AG09309 (cell line): ENCODE measurements around the gene PSKH1.

Source experiments
- DNase-seq: peaks from one replicate; pipeline ENCODE4 v3.0.0-alpha.2; 2010; ENCODE audit warnings: low read depth
- H3K4me3 ChIP-seq: 2 replicates; pipeline ENCODE4 v1.5.1; 2011; ENCODE audit warnings: mild to moderate bottlenecking, low read depth, low read length, moderate library complexity; ENCODE audit not compliant: control insufficient read depth
- TF ChIP-seq, protein P1 (sequence below): IDR thresholded peaks from 2 replicates; pipeline ENCODE4 v1.5.1; 2011; ENCODE audit warnings: mild to moderate bottlenecking, low read depth, low read length, inconsistent platforms; ENCODE audit not compliant: insufficient read depth, control insufficient read depth; ENCODE audit errors: missing control alignments

The PSKH1 gene

DNA sequence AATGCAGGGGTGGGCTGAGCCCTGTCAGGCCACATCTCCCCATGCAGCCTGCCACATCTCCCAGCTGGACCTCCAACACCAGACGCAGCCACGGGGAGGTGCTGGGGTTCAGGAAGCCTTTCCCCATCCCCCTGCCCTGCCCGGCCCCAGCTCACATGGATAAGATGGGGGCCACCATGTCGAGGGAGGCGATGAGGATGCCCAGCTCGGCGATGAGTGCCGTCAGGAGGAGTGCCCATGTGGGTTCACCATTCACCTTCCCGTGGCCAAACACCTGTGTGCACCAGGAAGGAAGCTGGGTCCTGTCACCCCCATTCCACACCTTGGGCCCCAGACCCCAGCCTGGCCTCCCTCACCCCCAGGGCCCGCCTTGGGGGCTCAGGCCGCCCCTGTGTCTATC, 56.6 kb downstream of the PSKH1 start:
- no peak overlapping the region for H3K4me3 ChIP-seq
- TF ChIP-seq, protein P1, sequence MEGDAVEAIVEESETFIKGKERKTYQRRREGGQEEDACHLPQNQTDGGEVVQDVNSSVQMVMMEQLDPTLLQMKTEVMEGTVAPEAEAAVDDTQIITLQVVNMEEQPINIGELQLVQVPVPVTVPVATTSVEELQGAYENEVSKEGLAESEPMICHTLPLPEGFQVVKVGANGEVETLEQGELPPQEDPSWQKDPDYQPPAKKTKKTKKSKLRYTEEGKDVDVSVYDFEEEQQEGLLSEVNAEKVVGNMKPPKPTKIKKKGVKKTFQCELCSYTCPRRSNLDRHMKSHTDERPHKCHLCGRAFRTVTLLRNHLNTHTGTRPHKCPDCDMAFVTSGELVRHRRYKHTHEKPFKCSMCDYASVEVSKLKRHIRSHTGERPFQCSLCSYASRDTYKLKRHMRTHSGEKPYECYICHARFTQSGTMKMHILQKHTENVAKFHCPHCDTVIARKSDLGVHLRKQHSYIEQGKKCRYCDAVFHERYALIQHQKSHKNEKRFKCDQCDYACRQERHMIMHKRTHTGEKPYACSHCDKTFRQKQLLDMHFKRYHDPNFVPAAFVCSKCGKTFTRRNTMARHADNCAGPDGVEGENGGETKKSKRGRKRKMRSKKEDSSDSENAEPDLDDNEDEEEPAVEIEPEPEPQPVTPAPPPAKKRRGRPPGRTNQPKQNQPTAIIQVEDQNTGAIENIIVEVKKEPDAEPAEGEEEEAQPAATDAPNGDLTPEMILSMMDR, result no peak
- DNase-seq, result no peak

DNA sequence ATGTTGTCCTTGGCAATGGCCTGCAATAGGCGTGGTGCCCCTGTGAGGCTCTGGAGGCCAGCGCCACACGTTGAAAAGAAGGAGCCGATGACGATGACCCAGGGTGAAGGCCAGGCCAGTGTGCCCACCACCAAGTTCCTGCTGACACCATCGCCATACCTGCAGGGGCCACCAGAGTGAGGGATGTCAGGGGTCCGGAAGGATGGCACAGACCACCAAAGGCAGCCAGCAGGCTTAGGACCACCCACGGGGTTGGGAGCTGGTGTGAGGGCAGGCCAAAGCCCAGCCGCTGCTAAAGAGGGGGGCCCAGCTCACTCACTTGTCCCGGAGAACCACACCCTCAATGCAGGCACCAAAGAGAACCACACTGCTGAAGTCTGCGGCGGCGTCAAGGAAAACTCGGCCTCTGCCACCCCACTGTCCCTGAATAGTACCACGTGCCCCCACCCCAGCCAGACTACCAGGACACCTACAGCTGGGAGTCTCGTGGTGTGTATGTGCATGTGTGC, 57.3 kb downstream of the PSKH1 start:
- no peak overlapping the region for H3K4me3 ChIP-seq
- TF ChIP-seq, protein P1, result no peak
- DNase-seq, result no peak

DNA sequence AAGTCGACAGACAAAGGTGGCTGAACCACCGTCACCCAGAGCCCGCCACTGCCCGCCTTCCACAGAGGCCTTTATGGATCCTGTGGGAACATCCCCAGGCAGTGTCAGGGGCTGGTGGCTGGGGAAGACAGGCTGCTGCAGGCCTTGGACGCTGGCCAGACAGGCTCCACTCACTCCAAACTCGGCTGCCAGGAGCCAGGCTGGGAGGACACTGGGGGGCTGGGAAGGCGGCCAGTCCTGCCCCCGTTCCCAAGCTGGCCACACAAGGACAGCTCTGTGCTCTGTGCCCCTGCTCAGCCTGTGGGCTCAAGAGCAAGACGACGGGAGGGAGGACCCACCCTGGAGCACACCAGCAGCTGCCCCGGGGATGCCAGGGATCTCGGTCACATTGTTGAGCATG, 58.4 kb downstream of the PSKH1 start:
- H3K4me3 ChIP-seq, result no peak overlapping the region
- TF ChIP-seq, protein P1, result no peak
- DNase-seq, result no peak

- TF ChIP-seq, protein P1, result no peak
Observed at GRCh38 chr16:67953641-67954375, 60.8 kb downstream of the PSKH1 start.

GRCh38 chr16:67954421-67955196, 61.6 kb downstream of the PSKH1 start:
- TF ChIP-seq, protein P1, result no peak
- no peak for DNase-seq
- H3K4me3 ChIP-seq, result no peak overlapping the region

More at GRCh38 chr16:67953641-67954375, 60.8 kb downstream of the PSKH1 start:
- no peak overlapping the region for H3K4me3 ChIP-seq
- DNase-seq, result no peak

- DNase-seq, result no peak
- no peak overlapping the region for H3K4me3 ChIP-seq
- TF ChIP-seq, protein P1, result no peak
Observed at GRCh38 chr16:67957622-67958021, 64.6 kb downstream of the PSKH1 start.
